Cardiac fibroblast (primary cell): ENCODE results near the gene CHST10.

ENCODE experiments used
- DNase-seq, 2 donors: peaks; one replicate each; pipeline versions ENCODE4 v3.0.0 to v3.0.0-alpha.2; 2010; ENCODE audit warnings: low read depth in 2 of 2
- H3K4me3 ChIP-seq, 2 donors: replicated peaks in 1 of 2; 1 replicate in 1 of 2; 2 replicates in 1 of 2; pipeline ENCODE4 v1.5.1; 2011; ENCODE audit warnings: low read depth in 2 of 2, low read length in 2 of 2, mild to moderate bottlenecking in 2 of 2, moderate library complexity in 1 of 2
- CTCF ChIP-seq: IDR thresholded peaks from one replicate; pipeline ENCODE4 v1.5.1; 2011; ENCODE audit warnings: low read depth, mild to moderate bottlenecking, low read length, inconsistent platforms

Gene CHST10

DNA sequence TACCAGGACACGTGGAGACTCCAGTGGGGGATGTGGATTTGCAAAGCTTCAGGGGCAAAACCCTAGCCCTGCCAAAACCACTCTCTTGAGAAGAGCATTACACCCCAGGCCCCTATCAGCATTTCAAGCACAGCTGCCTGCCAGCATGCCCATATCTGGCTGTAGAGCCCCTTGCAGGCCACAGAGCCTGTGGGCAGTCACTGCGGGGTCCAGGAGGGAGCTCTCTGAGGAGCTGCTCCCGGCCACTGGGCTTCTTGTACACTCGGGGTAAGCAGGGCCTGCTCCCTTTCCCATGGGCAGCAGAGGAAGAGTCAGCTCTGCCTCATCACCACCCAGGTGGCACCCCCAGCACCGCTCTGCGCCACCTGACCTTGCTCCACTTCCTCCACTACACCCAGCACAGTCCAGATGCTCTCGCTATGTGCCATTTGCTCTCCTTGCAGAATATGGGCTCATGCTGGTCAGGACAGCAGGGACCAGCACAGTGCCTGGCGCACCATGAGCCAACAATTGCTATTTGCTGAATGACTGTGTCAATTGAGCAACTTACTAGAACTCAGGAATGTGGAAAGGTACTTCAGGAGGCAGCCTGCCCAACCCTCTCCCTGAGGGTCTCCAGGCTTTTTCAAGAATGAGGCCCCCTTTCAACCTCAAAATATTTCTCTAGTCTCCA, 7.4 kb downstream of the CHST10 start:
- H3K4me3 ChIP-seq = no peak overlapping the region
- no peak for DNase-seq
- no peak for TF ChIP-seq CTCF

DNA sequence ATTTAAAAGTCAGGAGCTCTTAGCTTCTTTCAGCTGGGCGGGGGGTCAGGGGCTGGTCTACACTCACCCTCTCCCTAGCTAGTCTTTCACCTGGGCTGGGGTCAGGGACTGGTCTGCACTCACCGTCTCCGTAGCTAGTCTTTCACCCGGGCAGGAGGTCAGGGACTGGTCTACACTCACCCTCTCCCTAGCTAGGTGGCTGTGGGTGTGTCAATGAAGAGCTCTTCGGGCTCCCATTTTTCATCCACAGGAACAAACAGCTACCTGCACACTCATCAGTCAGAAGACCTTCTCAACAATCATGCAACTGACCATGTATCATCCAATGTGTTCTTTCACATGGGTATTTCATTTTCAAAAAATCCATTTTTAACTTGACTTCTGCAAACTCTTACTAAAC, 8.0 kb downstream of the CHST10 start:
- no peak for DNase-seq
- no peak for TF ChIP-seq CTCF
- no peak overlapping the region for H3K4me3 ChIP-seq

- no peak for DNase-seq
- no peak overlapping the region for H3K4me3 ChIP-seq
- TF ChIP-seq CTCF = no peak
These were observed 8.5 kb downstream of the CHST10 start for GRCh38 chr2:100408941-100409340.

DNA sequence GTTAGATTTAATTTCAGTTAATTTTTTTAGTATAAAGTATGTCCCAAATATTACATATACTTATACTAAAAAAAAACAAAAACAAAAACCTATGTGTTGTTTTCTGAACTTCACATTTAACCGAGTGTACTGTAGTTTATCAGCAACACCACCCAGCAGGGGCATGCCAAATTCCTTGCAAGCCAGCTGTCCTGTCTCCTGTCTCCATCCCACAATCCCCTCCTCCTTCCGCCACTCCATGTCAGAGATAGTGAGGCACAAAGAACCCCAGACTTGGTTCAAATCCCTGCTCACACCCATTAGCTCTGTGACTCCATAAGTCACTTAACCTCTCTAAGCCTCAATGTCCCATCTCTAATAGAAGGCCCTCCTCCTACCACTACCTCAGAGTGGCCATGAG, 9.4 kb downstream of the CHST10 start:
- no peak overlapping the region for H3K4me3 ChIP-seq
- no peak for TF ChIP-seq CTCF
- DNase-seq = peak in 1 of 2 donors; percentile 26

GRCh38 chr2:100407563-100407962, 9.9 kb downstream of the CHST10 start:
- no peak for DNase-seq
- no peak overlapping the region for H3K4me3 ChIP-seq
- no peak for TF ChIP-seq CTCF

DNA sequence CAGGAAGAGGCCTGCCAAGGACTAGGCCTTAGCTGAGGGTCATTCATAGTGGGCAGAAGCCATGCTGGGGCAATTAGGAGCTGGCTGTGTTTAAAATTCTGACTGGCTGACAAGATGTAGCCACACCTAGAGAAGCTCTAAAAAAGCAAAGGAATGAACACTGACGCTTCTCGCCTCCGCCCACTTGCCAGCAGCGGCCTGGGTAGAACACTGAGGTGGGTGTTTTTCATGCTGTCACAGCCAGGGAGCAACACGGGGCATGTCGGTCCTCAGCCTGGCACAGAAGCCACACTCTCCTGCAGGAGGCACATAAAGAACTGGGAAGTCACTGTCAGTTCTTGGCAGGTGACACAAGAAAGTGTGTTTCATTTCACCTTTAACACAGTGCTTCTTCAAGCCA, 10.4 kb downstream of the CHST10 start:
- DNase-seq = no peak
- no peak for TF ChIP-seq CTCF
- H3K4me3 ChIP-seq = no peak overlapping the region

DNA sequence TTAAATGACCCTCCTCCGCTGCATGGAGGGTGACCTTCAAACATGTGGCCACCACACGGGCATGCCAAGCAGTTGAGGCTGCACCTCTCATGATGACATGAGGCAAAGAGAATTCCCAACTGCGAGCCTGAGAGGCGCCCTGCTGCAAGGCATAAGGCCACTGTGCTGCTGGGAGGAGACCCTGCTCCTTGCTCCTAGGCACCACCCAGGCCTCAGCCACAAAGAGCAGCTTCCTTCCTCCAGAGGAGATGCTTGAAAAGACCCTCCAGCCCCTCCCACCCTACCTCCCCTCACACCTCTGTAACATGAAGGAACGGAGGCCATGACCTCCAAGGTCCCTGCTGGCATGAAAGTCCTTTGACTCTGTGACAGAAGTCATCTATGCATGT, 11.4 kb downstream of the CHST10 start:
- DNase-seq = no peak
- H3K4me3 ChIP-seq = no peak overlapping the region
- TF ChIP-seq CTCF = no peak
